HG03575 (cell line): ENCODE measurements around the gene CCDC158.
"Not testable (repeated sequence)": the region's sequence is repeated elsewhere in the genome, so short reads cannot be mapped to it uniquely, and the experiment has no call there.

ENCODE experiments used
- ATAC-seq: cut with Tn5 transposase; IDR thresholded peaks from one replicate; pipeline ENCODE4 v1.9.1; 2021; ENCODE audit not compliant: unreplicated experiment, insufficient number of reproducible peaks, low FRiP score; ENCODE audit errors: extremely low read depth

Gene CCDC158

DNA sequence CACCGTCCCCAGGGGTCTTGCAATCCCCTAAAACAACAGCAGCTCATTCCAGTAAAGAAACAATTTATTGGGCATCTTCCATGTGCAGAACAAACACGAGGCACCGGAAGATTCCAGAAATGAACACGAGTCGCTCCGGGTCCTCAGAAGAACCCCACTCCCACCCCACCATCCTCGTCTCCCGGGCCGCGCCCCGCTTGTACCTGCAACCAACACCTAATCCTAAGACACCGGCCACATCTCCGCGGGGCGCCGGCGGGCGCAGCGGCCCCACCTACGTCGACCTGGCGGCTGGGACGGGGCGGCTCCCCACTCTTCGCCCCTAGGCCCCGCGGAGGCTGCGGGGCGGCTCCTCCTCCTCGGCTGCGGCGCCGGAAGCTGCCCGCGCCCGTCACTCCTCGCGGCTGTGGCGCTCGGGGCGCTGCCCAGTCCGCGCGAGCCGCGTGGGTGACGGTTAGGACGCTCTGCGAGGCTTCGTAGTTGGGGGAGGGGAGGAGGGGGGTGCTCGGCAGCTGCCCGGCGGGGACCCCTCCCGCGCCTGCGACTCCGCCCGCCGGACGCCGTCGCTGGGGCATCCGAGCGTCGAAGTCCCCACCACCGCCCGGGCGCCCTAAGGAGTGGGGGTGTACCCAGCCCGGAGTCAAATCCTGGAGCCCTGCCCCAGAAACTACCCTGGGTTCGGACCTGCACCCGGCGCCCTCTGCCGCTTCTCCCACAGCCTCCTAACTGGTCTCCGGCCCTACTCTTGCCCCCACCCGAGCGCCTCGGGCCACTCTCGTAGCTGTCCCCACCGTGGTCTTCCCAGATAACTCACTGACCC lies at the start of gene CCDC158:
CCDC158 (minus strand) TSS at position 380 of the 820 bp plus-strand sequence. CDS start 17,934 bp downstream, outside the sequence.
- ATAC-seq, result no peak

GRCh38 chr4:76470532-76470931 lies 49.6 kb upstream of the CCDC158 start:
- no peak for ATAC-seq

DNA sequence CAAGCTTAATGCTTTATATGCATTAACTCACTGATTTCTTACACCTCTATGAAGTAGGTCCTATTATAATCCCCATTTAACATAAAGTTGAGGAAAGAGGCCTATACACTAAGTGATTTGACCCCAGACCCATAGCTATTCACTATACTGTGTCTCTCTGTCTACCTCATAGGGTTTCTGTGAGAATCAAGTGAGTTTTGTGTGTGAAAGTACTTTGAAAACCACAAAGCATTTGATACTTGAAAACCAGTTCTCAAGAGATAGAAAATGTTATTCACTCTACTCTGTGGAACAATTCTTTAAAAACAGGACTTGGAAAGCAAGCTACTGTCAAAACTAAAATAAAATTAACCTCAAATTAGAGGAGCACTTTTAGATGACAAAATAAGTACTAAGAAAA lies 49.1 kb upstream of the CCDC158 start:
- ATAC-seq, result no peak

DNA sequence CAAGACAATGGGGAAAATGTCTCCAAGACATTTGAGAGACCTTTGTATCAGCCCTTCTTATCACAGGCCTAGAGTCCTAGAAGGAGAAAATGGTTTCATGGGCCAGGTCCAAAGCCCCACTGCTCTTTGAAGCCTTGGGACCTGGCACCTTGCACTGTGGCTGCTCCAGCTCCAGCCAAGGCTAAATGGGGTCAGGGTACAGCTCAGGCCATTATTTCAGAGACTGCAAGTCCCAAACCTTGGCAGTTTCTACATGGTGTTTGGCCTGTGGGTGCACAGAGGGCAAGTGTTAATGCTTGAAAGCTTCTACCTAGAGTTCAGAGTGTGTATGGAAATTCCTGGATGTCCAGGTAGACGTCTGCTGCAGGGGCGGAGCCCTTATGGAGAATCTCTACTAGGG lies 42.6 kb upstream of the CCDC158 start:
- no peak for ATAC-seq

- ATAC-seq, result no peak
Observed at GRCh38 chr4:76459291-76459723, 38.4 kb upstream of the CCDC158 start.

DNA sequence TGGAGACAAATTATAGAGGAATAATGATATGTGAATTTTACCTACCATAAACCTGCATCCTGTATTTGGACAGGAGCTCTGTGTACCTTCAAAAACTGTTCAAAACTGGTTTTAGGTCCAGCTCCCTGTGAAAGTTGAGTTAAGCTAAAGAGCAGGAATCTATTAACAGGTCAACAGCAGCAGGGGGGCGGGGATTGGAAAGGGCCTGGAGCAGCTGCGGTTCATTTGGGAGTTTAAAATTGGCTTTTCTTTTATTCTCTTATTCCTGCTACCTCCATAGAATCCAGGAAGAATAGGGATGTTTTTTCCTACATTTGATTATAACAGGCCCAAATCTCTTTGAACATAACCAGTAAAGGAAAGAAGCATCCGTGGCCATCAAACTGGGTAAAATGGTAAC lies 37.9 kb upstream of the CCDC158 start:
- ATAC-seq, result no peak

DNA sequence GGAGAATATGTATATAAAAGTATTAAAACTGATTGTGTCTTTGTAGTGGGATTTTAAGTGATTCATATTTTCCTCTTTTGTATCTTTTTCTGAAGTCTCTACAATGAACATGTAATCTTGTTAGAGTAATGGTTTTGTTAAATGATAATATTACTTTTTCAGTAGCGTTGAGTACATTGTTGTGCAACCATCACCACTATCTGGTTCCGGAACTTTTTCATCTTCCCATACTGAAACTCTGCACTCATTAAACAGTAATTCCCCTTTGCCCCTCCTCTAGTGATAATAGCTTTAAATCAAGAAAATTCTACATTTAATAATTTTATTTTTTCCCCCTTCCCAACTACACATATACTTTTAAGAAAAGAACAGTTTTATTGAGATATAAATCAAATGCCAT lies 37.4 kb upstream of the CCDC158 start:
- no peak for ATAC-seq

DNA sequence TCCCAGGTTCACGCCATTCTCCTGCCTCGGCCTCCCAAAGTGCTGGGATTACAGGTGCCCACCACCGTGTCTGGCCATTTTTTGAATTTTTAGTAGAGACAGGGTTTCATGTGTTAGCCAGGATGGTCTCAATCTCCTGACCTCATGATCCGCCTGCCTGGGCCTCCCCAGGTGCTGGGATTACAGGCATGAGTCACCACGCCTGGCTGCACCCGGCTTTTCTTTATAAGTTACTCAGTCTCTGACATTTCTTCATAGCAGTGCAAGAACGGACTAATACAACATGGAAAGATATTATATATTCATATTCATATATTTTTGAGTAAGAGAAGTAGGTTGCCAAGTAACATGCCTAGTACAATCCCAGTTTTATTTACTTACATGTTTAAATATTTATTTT lies 36.9 kb upstream of the CCDC158 start:
- ATAC-seq, result no peak

DNA sequence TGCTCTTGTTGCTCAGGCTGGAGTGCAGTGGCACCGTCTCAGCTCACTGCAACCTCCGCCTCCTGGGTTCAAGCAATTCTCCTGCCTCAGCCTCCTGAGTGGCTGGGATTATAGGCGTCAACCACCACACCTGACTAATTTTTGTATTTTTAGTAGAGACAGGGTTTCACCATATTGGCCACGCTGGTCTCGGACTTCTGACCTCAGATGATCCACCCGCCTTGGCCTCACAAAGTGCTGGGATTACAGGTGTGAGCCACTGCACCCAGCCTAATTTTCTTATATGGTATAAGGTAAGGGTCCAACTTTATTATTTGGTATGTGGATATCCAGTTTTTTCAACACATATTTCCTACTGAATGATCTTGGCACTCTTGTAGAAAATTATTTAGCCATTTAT lies 33.1 kb upstream of the CCDC158 start:
- not testable (repeated sequence) for ATAC-seq

DNA sequence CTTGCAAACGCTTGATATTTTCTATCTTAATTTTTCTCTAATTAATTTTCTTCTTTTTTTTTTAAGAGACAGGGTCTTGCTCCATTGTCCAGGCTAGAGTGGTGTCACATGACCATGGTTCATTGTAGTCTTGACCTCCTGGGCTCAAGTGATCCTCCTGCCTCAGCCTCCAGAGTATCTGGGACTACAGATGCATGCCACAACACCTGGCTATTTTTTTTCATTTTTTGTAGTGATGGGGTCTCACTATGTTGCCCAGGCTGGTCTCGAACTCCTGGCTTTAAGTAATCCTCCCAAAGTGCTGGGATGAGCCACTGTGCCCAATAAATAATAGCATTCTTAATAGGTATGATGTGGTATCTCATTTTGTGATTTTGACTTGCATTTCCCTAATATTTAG lies 32.3 kb upstream of the CCDC158 start:
- no peak for ATAC-seq

DNA sequence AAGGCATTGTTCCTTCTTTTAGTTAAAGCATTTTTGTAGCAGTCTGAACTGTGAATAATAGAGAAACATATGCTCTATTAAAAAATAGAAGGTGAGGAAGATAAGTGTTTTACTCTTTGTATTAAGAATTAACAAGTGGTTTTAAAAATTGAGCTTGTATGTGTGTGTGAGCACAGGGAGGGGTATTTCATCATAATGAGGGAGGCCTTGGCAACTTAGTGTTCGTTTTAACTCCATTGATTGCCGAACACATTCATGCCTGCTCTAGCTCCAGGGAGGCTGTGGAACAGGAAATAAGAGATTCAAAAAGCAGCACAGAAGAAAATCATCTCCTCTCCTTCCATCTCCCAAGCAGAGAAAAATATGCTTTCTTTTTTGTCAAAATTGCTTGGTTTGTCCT lies 28.9 kb upstream of the CCDC158 start:
- no peak for ATAC-seq

DNA sequence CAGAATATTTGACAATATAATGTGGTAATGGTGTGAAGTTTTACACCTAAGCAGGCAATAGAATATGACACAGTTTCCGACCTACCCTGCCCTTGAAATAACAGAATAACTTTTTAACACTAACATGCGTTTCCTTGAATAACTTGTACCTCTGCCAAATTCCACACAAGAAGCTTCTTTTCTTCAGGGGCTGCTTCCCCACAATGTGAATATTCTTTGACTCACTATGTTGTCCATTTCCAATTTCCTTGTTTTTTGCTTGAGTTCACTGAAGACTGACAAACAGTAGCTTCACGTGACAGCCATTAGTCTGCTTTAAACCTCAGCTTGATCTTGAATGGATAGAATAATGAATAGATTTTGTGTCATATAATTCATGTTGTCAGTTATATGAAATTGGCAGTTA lies 28.4 kb upstream of the CCDC158 start:
- no peak for ATAC-seq

GRCh38 chr4:76448211-76448610 lies 27.3 kb upstream of the CCDC158 start:
- ATAC-seq, result no peak

- ATAC-seq, result no peak
Observed at GRCh38 chr4:76447393-76447851, 26.5 kb upstream of the CCDC158 start.

DNA sequence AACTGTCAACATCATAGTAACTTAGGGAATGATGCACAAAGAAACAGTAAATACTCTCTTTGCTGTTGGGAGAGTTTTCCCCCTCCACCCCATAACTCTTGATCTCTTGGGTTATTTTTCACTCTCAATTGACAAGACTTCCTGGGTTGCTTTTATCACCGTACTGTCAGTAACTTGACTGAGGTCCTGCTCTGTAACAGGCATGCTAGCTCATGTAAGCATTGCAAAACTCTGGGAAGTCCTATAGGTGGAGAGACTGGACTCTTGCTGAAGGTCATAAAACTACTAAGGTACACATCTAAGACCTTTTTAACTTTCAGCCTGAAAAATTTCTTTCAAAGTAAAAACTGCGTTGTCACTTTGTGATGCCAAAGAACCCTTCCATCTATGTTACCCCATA lies 25.0 kb upstream of the CCDC158 start:
- ATAC-seq, result no peak

DNA sequence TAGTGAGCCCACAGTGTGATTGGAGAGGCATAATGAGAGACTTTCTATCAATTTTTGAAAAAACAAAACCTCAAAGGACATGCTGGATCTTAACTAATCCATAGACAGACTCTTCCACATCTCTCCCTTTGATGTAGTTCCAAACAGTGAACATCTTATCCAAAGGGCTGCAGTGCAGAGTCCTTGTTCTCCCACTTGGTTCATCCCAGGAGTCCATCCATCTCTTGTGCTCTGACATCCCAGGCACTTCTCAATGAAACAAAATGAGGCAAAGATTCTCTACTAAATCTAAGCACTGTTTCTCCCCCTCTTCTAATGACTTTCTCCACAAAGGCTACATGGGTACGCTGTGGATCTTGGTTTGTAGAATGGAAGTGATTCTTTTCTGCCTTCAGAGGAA lies 22.4 kb upstream of the CCDC158 start:
- no peak for ATAC-seq

GRCh38 chr4:76442807-76443206 lies 21.9 kb upstream of the CCDC158 start:
- no peak for ATAC-seq

DNA sequence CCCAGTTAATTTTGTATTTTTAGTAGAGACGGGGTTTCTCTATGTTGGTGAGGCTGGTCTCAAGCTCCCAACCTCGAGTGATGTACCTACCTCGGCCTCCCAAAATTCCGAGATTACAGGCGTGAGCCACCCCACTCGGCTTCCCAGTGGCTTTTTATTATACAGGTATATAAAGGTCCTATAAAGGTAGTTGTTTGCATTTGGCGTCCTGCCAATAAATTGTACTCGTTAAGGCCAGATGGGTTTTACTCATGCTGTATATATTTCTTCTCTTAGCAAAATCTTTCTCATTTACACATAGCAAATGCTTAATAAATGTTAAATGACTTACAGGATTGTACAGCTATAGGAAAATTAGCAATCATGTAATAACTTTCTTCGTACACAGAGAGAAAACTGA lies 20.9 kb upstream of the CCDC158 start:
- ATAC-seq, result no peak

GRCh38 chr4:76439491-76439890 lies 18.6 kb upstream of the CCDC158 start:
- no peak for ATAC-seq

- no peak for ATAC-seq
Observed at GRCh38 chr4:76435528-76436319, 14.8 kb upstream of the CCDC158 start.
